ENCODE measurements around the gene MTERF4.

Gene MTERF4

GRCh38 chr2:241049739-241050623 is 52.1 kb downstream of the MTERF4 start:
- no peak for DNase-seq (ENCODE audit: low spot score)

GRCh38 chr2:241048949-241049343 is 53.1 kb downstream of the MTERF4 start:
- DNase-seq (ENCODE audit: low spot score): no peak

- DNase-seq (ENCODE audit: low spot score): no peak
Measured at GRCh38 chr2:241048149-241048948, 53.7 kb downstream of the MTERF4 start.

- no peak for DNase-seq (ENCODE audit: low spot score)
Measured at GRCh38 chr2:241047253-241048010, 54.7 kb downstream of the MTERF4 start.

Data from CD4-positive, alpha-beta T cell treated with Interleukin-15 for 4 hours (primary cell).